Neuronal stem cell (in vitro differentiated cells): ENCODE measurements around the gene FADS3.

Experiments
- DNase-seq: peaks from one replicate; pipeline ENCODE4 v3.0.0-alpha.2; 2013; ENCODE audit warnings: low spot score
- H2AFZ ChIP-seq: one replicate; pipeline ENCODE4 v1.6.1; 2013; ENCODE audit warnings: mild to moderate bottlenecking, low read length, inconsistent platforms
- H2AK5ac ChIP-seq: 2 replicates; pipeline ENCODE4 v1.6.1; 2013; ENCODE audit warnings: low read depth, mild to moderate bottlenecking, inconsistent platforms, low read length, moderate library complexity, mixed read lengths
- H2BK120ac ChIP-seq: 2 replicates; pipeline ENCODE4 v1.6.1; 2013; ENCODE audit warnings: low read depth, mild to moderate bottlenecking, inconsistent platforms, low read length, moderate library complexity, mixed read lengths
- H2BK12ac ChIP-seq: one replicate; pipeline ENCODE4 v1.6.1; 2013; ENCODE audit warnings: low read length, inconsistent platforms
- H2BK15ac ChIP-seq: 2 replicates; pipeline ENCODE4 v1.6.1; 2013; ENCODE audit warnings: mild to moderate bottlenecking, low read length, inconsistent platforms, mixed read lengths
- H2BK5ac ChIP-seq: one replicate; pipeline ENCODE4 v1.6.1; 2013; ENCODE audit warnings: inconsistent platforms, mild to moderate bottlenecking, low read length, moderate library complexity
- H3K14ac ChIP-seq: one replicate; pipeline ENCODE4 v1.6.1; 2013; ENCODE audit warnings: low read length, inconsistent platforms
- H3K18ac ChIP-seq: 2 replicates; pipeline ENCODE4 v1.6.1; 2013; ENCODE audit warnings: low read length, inconsistent platforms
- H3K23ac ChIP-seq: 2 replicates; pipeline ENCODE4 v1.6.1; 2013; ENCODE audit warnings: low read depth, mild to moderate bottlenecking, mixed read lengths, low read length, inconsistent platforms; ENCODE audit not compliant: poor library complexity
- H3K27ac ChIP-seq: replicated peaks from 3 replicates; pipeline ENCODE4 v1.5.1; 2013; ENCODE audit warnings: low read length, inconsistent platforms
- H3K27me3 ChIP-seq, 3 experiments: 2 replicates each; pipeline ENCODE4 v1.6.1; 2013; ENCODE audit warnings: low read length in 3 of 3, mild to moderate bottlenecking in 2 of 3, inconsistent platforms in 1 of 3, low read depth in 1 of 3, mixed read lengths in 1 of 3, moderate library complexity in 1 of 3; ENCODE audit not compliant: control insufficient read depth in 3 of 3, insufficient read depth in 3 of 3
- H3K36me3 ChIP-seq, 2 donors: replicated peaks in 1 of 2; 2 replicates each; pipeline ENCODE4 v1.6.1; 2013; ENCODE audit warnings: low read length in 2 of 2; ENCODE audit not compliant: control insufficient read depth in 2 of 2, insufficient read depth in 2 of 2
- H3K4ac ChIP-seq: 2 replicates; pipeline ENCODE4 v1.6.1; 2013; ENCODE audit warnings: inconsistent platforms, mild to moderate bottlenecking, low read length, moderate library complexity
- H3K4me1 ChIP-seq, 2 donors: 1 replicate in 1 of 2; 2 replicates in 1 of 2; pipeline ENCODE4 v1.6.1; 2013; ENCODE audit warnings: low read length in 2 of 2, low read depth in 1 of 2; ENCODE audit not compliant: control insufficient read depth in 2 of 2, insufficient read depth in 1 of 2
- H3K4me2 ChIP-seq: one replicate; pipeline ENCODE4 v1.6.1; 2013; ENCODE audit warnings: mild to moderate bottlenecking, low read length, inconsistent platforms; ENCODE audit not compliant: insufficient read depth, poor library complexity, severe bottlenecking
- H3K4me3 ChIP-seq, 2 donors: 2 replicates each; pipeline ENCODE4 v1.5.1; 2013; ENCODE audit warnings: low read length in 2 of 2, mild to moderate bottlenecking in 2 of 2, inconsistent platforms in 1 of 2, moderate library complexity in 1 of 2
- H3K79me1 ChIP-seq: one replicate; pipeline ENCODE4 v1.6.1; 2013; ENCODE audit warnings: low read depth, mild to moderate bottlenecking, inconsistent platforms, low read length, moderate library complexity
- H3K9ac ChIP-seq: one replicate; pipeline ENCODE4 v1.6.1; 2013; ENCODE audit warnings: mild to moderate bottlenecking, low read depth, low read length, inconsistent platforms; ENCODE audit not compliant: poor library complexity
- H3K9me3 ChIP-seq, 2 donors: replicated peaks in 1 of 2; 2 replicates each; pipeline versions ENCODE3 to v1.6.1; 2013; ENCODE audit warnings: low read length in 2 of 2, mild to moderate bottlenecking in 2 of 2, inconsistent platforms in 1 of 2, low read depth in 1 of 2, mixed read lengths in 1 of 2, moderate library complexity in 1 of 2; ENCODE audit not compliant: control insufficient read depth in 2 of 2, insufficient read depth in 1 of 2
- H4K8ac ChIP-seq: one replicate; pipeline ENCODE4 v1.6.1; 2013; ENCODE audit warnings: low read depth, mild to moderate bottlenecking, inconsistent platforms, low read length, moderate library complexity
- H4K91ac ChIP-seq: one replicate; pipeline ENCODE4 v1.6.1; 2013; ENCODE audit warnings: low read length, low read depth, mild to moderate bottlenecking, inconsistent platforms; ENCODE audit not compliant: poor library complexity
- WGBS, 2 donors: extraction: QIAGEN DNeasy Blood & Tissue Kit; methylation state at CpG; one replicate each; pipeline ENCODE4 v1.1.7; 2013; ENCODE audit warnings: missing lambda C conversion rate in 2 of 2, mixed read lengths in 1 of 2; ENCODE audit not compliant: insufficient read length in 2 of 2, insufficient replicate concordance in 1 of 2; ENCODE audit errors: extremely low coverage in 2 of 2; 5-methylcytosine and 5-hydroxymethylcytosine counted together

The FADS3 gene

GRCh38 chr11:61874377-61874809, 17.0 kb downstream of the FADS3 start:
- H3K4me3 ChIP-seq: no peak overlapping the region

GRCh38 chr11:61873588-61874376, 17.6 kb downstream of the FADS3 start:
- DNase-seq: no peak
- Histone ChIP-seq H3K23ac (no peak overlapping the region), H2BK5ac (no peak overlapping the region), H3K18ac (no peak overlapping the region), H3K36me3 (no peaks in the 10 kb centered on the region), H3K4me1 (peaks cover 12 to 16% of the 10 kb centered on the region in 2 donors), H3K27me3 (peaks cover 0 to 3% (median 0%) of the 10 kb centered on the region in 3 experiments), H3K4me2 (no peak overlapping the region), H3K4me3 (no peak overlapping the region), H2BK12ac (no peak overlapping the region), H2AK5ac (no peak overlapping the region), H3K14ac (no peak overlapping the region), H3K9ac (peak overlapping the region; percentile 66), H4K91ac (no peak overlapping the region), H2BK15ac (no peak overlapping the region), H2AFZ (no peak overlapping the region), H3K9me3 (no peaks in the 10 kb centered on the region), H4K8ac (no peak overlapping the region), H3K79me1 (peaks cover 6% of the 10 kb centered on the region), H3K27ac (no peak overlapping the region), H3K4ac (no peak overlapping the region), H2BK120ac (no peak overlapping the region)
- no CpG with 5 or more reads among the region's 16 CpGs for WGBS, 2 donors

More at GRCh38 chr11:61874377-61874809, 17.0 kb downstream of the FADS3 start:
- H3K9ac ChIP-seq: peak overlapping the region; percentile 13
- H4K91ac ChIP-seq: no peak overlapping the region
- H3K4ac ChIP-seq: no peak overlapping the region
- H2BK5ac ChIP-seq: no peak overlapping the region
- H3K4me2 ChIP-seq: no peak overlapping the region
- no peak overlapping the region for H4K8ac ChIP-seq
- H2BK12ac ChIP-seq: no peak overlapping the region
- no peak for DNase-seq
- H3K9me3 ChIP-seq: no peaks in the 10 kb centered on the region
- H3K14ac ChIP-seq: no peak overlapping the region
- peaks cover 12 to 16% of the 10 kb centered on the region in 2 donors for H3K4me1 ChIP-seq
- H3K79me1 ChIP-seq: peaks cover 6% of the 10 kb centered on the region
- peak overlapping the region; percentile 75 for H3K23ac ChIP-seq
- H3K18ac ChIP-seq: peak overlapping the region; percentile 42
- WGBS, 2 donors: no CpG with 5 or more reads among the region's 12 CpGs
- no peak overlapping the region for H2AK5ac ChIP-seq
- no peak overlapping the region for H2BK15ac ChIP-seq
- H2BK120ac ChIP-seq: no peak overlapping the region
- no peak overlapping the region for H2AFZ ChIP-seq
- no peak overlapping the region for H3K27ac ChIP-seq
- H3K27me3 ChIP-seq: peaks cover 0 to 3% (median 0%) of the 10 kb centered on the region in 3 experiments
- H3K36me3 ChIP-seq: no peaks in the 10 kb centered on the region

DNA sequence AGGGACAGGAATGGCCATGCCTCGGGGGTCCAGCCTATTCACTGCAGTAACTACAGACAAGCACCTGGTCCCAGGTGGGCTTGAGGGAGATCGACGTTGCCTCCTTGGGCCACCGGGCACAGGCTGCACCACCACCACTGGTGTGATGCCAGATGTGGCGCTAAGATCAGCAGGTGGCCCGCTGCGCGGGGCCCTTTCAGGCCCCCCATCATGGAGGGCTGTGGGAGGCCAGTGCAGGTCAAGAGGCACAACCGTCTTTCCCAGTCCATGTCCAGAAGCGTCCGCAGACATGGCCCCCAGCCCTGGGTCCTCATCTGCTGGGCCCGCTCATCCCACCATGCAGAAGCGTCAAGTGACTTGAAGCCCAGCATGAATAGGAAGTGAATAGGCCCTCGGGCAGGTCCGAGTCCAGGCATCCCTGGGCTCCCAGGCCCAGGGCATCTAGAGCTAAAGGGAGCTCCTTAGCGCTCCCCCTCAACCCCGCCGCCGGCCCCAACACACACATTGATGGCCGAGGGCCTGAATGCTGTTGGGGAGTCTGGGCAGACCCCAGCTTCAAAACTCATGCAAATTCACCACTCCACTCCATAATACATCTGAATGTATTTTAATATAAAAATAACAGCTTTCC, 18.3 kb downstream of the FADS3 start:
- Histone ChIP-seq H2AFZ (no peak overlapping the region), H4K91ac (no peak overlapping the region), H3K4me2 (no peak overlapping the region), H2BK120ac (no peak overlapping the region), H3K23ac (no peak overlapping the region), H3K4me1 (peaks cover 12 to 16% of the 10 kb centered on the region in 2 donors), H2BK5ac (no peak overlapping the region), H3K4me3 (no peak overlapping the region), H3K27me3 (peaks cover 0 to 3% (median 0%) of the 10 kb centered on the region in 3 experiments), H3K18ac (peak overlapping the region; percentile 44), H3K9ac (no peak overlapping the region), H4K8ac (no peak overlapping the region), H3K4ac (no peak overlapping the region), H2BK12ac (no peak overlapping the region), H3K36me3 (no peaks in the 10 kb centered on the region), H3K27ac (no peak overlapping the region), H2BK15ac (no peak overlapping the region), H3K9me3 (no peaks in the 10 kb centered on the region), H3K14ac (no peak overlapping the region), H3K79me1 (peaks cover 6% of the 10 kb centered on the region), H2AK5ac (peak overlapping the region; percentile 11)
- WGBS, 2 donors: no CpG with 5 or more reads among the region's 20 CpGs
- DNase-seq: no peak

- Histone ChIP-seq H2AK5ac (peak overlapping the region; percentile 60), H4K8ac (no peak overlapping the region), H3K4me1 (peaks cover 12 to 16% of the 10 kb centered on the region in 2 donors), H3K14ac (no peak overlapping the region), H3K27ac (no peak overlapping the region), H3K4me3 (peak overlapping the region in 1 of 2 donors; percentile 10), H3K4me2 (no peak overlapping the region), H3K23ac (peak overlapping the region; percentile 61), H3K4ac (no peak overlapping the region), H3K79me1 (peaks cover 3% of the 10 kb centered on the region), H3K9me3 (no peaks in the 10 kb centered on the region), H2AFZ (peak overlapping the region; percentile 77), H3K27me3 (peaks cover 0 to 3% (median 0%) of the 10 kb centered on the region in 3 experiments), H3K9ac (peak overlapping the region; percentile 84), H2BK15ac (no peak overlapping the region), H2BK120ac (no peak overlapping the region), H2BK12ac (no peak overlapping the region), H4K91ac (no peak overlapping the region), H3K36me3 (peaks cover 10 to 14% of the 10 kb centered on the region in 2 donors), H2BK5ac (no peak overlapping the region), H3K18ac (peak overlapping the region; percentile 89)
- no CpG with 5 or more reads among the region's 24 CpGs for WGBS, 2 donors
- peak; percentile 76 for DNase-seq
Measured at GRCh38 chr11:61871158-61871597, 20.2 kb downstream of the FADS3 start.
